Lower lobe of right lung (tissue), 2 donors: ENCODE measurements around the gene RAPGEF4. TPM values are rescaled to one million over a fixed set of nuclear protein-coding genes. Genes with fewer than 3 reads are reported as not detected.

Source experiments
- ATAC-seq, 2 donors: fragments of 200-7000 bp; cut with Tn5 transposase; one replicate each; pipeline ENCODE4 v1.9.1; 2020 to 2022; ENCODE audit warnings: mild to moderate bottlenecking in 2 of 2, moderate library complexity in 2 of 2
- DNase-seq: peaks from one replicate; pipeline ENCODE4 v3.0.0-alpha.2; 2020
- H3K27ac ChIP-seq: fragments of 200-600 bp; one replicate; pipeline ENCODE4 v1.8.0; 2022
- H3K27me3 ChIP-seq: fragments of 200-600 bp; one replicate; pipeline ENCODE4 v1.8.0; 2022; ENCODE audit warnings: low read depth
- H3K36me3 ChIP-seq: fragments of 200-600 bp; one replicate; pipeline ENCODE4 v1.8.0; 2022; ENCODE audit warnings: mild to moderate bottlenecking
- H3K4me1 ChIP-seq: fragments of 200-600 bp; one replicate; pipeline ENCODE4 v1.8.0; 2022
- H3K4me3 ChIP-seq: fragments of 200-600 bp; one replicate; pipeline ENCODE4 v1.8.0; 2022; ENCODE audit warnings: mild to moderate bottlenecking
- H3K9me3 ChIP-seq: fragments of 200-600 bp; one replicate; pipeline ENCODE4 v1.8.0; 2022
- CTCF ChIP-seq: fragments of 200-600 bp; IDR thresholded peaks from one replicate; pipeline ENCODE4 v1.8.0; 2022; ENCODE audit warnings: antibody characterized with exemption, mild to moderate bottlenecking
- intact Hi-C: fragments of 100-400 bp; cut with DNase I; formaldehyde crosslinking; loops from one replicate; pipeline ENCODE4 v1.11.0; 2022
- total RNA-seq: library from RNA; stranded (reverse); fragmentation: NEBNext Ultra II Directional; extraction: Animal tissue kit (Norgen Biotek cat#: 25700); gene quantifications from one replicate; pipeline ENCODE4 v1.2.1, GENCODE V29; 2021
- donor health status: DM: no; HTN: yes; CAD: no; lungs with severe emphysema.

Gene RAPGEF4
- total RNA-seq, 1 donor from 2014 or later: 14.6 TPM

GRCh38 chr2:173043476-173043875 lies 307.8 kb downstream of the RAPGEF4 start:
- Histone ChIP-seq H3K36me3 (no peaks in the 10 kb centered on the region), H3K27me3 (no peaks in the 10 kb centered on the region), H3K27ac (no peak overlapping the region), H3K4me3 (no peak overlapping the region), H3K9me3 (no peaks in the 10 kb centered on the region), H3K4me1 (peaks cover under 1% of the 10 kb centered on the region)
- ATAC-seq (peak; percentile 74 to 94), DNase-seq (peak; percentile 77)
- intact Hi-C loops: no loop called here
- no peak for TF ChIP-seq CTCF

- Histone ChIP-seq H3K27ac (no peak overlapping the region), H3K4me1 (peaks cover 6% of the 10 kb centered on the region), H3K9me3 (no peaks in the 10 kb centered on the region), H3K27me3 (no peaks in the 10 kb centered on the region), H3K36me3 (no peaks in the 10 kb centered on the region), H3K4me3 (no peak overlapping the region)
- intact Hi-C loops: no loop called here
- TF ChIP-seq CTCF: no peak
- ATAC-seq: no peak
- DNase-seq: no peak
Measured at GRCh38 chr2:173043897-173044519, 308.4 kb downstream of the RAPGEF4 start.

- Histone ChIP-seq H3K9me3 (no peaks in the 10 kb centered on the region), H3K4me1 (peaks cover 13% of the 10 kb centered on the region), H3K27ac (no peak overlapping the region), H3K36me3 (no peaks in the 10 kb centered on the region), H3K27me3 (no peaks in the 10 kb centered on the region), H3K4me3 (no peak overlapping the region)
- TF ChIP-seq CTCF: no peak
- intact Hi-C loops: no loop called here
- DNase-seq (no peak), ATAC-seq (no peak)
Measured at GRCh38 chr2:173044686-173045085, 309.0 kb downstream of the RAPGEF4 start.

- Histone ChIP-seq H3K27me3 (no peaks in the 10 kb centered on the region), H3K4me1 (peaks cover 16% of the 10 kb centered on the region), H3K27ac (no peak overlapping the region), H3K36me3 (no peaks in the 10 kb centered on the region), H3K4me3 (no peak overlapping the region), H3K9me3 (no peaks in the 10 kb centered on the region)
- no peak for TF ChIP-seq CTCF
- DNase-seq (no peak), ATAC-seq (no peak)
- intact Hi-C loops: no loop called here
Measured at GRCh38 chr2:173045181-173045580, 309.5 kb downstream of the RAPGEF4 start.

- intact Hi-C loops: no loop called here
- no peak overlapping the region for H3K4me3 ChIP-seq
- DNase-seq (no peak), ATAC-seq (peak; percentile 29 to 44)
- no peaks in the 10 kb centered on the region for H3K9me3 ChIP-seq
- peak overlapping the region; percentile 39 for H3K27ac ChIP-seq
- H3K36me3 ChIP-seq: no peaks in the 10 kb centered on the region
- peaks cover 16% of the 10 kb centered on the region for H3K4me1 ChIP-seq
- TF ChIP-seq CTCF: no peak
- H3K27me3 ChIP-seq: no peaks in the 10 kb centered on the region
Measured at GRCh38 chr2:173048522-173048896, 312.9 kb downstream of the RAPGEF4 start.
